Forelimb muscle (tissue), 1 donor: ENCODE measurements around the gene SOX2. TPM values are rescaled to one million over a fixed set of nuclear protein-coding genes. Genes with fewer than 3 reads are reported as not detected.

Experiments used
- DNase-seq: peaks from one replicate; pipeline ENCODE4 v3.0.0-alpha.2; 2013; ENCODE audit warnings: low read depth
- polyA plus RNA-seq: library from polyadenylated mRNA; unstranded; fragments of 120-200 nt; gene quantifications from one replicate; pipeline ENCODE4 v1.2.1, GENCODE V29; 2013; ENCODE audit not compliant: insufficient read length

SOX2 gene
- polyA plus RNA-seq, 1 donor, result 0.10 TPM

DNA sequence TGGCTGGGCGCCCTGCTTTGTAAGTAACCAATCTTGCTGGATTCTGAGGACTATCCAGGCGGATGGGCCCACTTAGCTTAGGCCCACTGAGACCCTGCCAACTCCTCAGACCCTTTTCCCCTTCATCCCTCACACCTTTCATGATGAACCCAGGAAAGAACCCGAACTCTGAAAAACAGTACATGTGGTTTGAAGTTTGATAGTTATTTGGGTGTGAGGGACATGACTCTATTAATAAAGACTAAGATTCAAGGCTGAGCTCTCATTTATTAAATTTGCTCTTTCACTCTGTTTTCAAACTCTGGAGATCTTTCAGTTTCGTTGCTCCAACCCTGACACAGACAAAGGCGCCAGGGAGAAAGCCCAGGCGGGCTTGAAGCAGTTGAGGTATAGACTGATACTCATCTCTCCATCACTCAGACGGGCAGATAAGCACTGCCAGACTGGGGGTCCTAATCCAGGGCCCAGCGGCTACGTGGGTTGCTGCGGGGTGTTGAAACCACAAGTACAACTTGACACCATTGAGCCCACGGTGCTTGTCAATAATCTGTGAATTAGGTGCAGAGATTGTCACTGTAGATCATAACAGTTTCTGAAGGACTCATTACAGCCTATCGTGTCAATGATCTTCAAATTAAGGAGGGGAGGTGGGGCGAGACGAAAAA lies 7.2 kb upstream of the SOX2 start:
- no peak for DNase-seq

DNA sequence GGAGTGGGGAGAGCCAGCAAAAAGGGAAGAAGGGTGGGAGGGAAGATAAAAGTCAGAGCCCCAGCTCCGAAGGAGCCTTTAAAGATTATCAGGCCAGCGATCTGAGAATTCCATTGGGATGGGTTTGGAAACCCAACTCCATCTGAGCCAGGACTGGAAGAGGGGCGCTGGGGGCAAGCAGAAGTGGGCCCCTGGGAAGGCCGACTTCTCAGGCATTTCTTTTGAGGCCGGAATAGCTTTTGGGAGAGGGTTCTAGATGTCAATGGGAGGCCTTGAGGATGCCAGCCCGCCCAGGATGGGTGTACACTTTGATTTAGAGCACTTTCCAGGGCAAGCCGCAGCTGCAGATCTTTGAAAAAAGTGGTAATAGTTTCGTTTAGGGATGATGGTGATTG lies 6.6 kb upstream of the SOX2 start:
- DNase-seq, result no peak

DNA sequence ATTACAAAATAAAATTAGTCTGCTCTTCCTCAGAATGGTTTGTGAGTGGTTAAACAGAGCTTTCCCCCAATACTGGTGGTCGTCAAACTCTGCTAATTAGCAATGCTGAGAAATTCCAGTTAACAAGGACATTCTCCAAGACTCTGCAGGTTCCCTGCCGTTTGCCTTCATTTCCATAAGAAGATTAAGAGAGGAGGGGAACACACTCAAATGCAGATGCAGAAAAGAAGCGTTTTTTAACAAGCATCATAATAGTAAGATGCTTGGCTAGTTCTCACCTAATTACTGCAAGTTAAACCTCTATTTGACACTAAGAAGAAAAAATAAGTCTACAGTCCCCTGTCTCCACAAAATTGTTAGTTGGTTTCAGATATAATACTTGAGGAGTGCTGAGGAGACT lies 3.7 kb upstream of the SOX2 start:
- DNase-seq, result no peak

DNA sequence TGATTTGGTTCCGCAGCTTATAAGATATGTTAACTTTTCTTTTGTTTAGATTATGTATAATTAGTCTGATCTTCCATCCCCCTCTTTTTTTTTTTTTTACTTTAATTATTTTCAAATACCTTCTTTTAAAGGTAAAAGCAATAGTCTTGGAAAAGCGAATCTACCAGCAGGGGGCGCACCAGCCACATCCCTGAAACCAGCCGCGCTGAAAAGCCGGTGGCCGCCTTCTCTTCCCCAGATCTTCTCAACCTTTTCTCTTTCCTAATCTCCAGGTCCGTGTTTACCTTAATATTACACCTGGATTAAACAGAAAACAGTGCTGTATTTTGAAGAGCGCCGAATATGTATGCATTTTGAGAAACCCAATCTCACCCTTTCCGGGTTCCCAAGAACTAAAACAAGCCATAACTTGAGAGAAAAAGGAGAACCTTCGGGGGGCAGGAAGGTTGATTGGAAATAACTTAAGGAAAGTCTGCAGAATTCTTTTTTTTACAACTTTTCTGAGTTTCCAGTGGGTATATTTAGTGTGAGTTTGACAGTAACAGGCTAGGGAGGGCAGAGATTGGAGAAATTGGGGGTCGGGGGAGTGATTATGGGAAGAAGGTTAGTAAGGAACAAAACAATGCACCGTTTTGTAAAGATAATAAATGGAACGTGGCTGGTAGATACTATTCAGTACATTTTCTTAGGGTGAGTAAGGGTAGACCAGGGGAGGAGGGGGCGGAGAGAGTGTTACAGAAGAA lies 2.0 kb upstream of the SOX2 start:
- DNase-seq, result no peak

DNA sequence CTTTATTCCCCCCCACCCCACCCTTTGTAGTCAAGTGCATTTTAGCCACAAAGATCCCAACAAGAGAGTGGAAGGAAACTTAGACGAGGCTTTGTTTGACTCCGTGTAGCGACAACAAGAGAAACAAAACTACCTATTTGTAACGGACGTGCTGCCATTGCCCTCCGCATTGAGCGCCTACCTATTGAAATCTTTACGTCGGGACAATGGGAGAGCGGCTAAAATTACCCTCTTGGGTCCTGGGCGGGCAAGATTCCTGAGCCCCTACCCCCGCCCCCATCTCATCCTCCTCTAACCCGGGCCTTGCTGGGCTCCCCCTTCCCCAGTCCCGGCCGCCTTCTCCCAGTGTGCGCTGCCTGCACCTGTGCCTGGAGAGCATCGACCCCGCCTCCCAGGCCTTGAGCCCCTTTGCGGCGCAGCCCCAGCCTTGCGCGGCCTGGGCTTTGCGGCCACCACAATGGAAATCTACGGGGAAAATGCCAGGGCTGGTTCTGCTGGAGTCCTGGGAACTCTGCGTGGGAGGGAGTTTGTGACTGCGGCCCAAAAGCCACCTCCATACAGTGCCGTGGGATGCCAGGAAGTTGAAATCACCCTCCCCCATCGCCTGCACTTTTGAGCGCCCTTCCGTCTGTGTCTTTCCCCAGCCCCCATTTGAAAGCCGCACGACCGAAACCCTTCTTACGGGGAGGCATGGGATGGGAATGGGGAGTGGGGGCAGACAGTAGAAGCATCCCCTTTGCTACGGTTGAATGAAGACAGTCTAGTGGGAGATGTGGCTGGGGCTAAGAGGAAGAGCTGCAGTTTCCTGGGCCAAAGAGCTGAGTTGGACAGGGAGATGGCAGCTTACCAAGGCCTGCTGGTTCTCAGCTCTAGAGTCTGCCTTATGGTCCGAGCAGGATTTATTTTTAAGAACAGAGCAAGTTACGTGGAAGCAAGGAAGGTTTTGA lies 1.1 kb upstream of the SOX2 start:
- DNase-seq, result no peak

DNA sequence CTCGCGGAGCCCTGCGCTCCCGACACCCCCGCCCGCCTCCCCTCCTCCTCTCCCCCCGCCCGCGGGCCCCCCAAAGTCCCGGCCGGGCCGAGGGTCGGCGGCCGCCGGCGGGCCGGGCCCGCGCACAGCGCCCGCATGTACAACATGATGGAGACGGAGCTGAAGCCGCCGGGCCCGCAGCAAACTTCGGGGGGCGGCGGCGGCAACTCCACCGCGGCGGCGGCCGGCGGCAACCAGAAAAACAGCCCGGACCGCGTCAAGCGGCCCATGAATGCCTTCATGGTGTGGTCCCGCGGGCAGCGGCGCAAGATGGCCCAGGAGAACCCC lies 464 bp downstream of the SOX2 start:
- no peak for DNase-seq

DNA sequence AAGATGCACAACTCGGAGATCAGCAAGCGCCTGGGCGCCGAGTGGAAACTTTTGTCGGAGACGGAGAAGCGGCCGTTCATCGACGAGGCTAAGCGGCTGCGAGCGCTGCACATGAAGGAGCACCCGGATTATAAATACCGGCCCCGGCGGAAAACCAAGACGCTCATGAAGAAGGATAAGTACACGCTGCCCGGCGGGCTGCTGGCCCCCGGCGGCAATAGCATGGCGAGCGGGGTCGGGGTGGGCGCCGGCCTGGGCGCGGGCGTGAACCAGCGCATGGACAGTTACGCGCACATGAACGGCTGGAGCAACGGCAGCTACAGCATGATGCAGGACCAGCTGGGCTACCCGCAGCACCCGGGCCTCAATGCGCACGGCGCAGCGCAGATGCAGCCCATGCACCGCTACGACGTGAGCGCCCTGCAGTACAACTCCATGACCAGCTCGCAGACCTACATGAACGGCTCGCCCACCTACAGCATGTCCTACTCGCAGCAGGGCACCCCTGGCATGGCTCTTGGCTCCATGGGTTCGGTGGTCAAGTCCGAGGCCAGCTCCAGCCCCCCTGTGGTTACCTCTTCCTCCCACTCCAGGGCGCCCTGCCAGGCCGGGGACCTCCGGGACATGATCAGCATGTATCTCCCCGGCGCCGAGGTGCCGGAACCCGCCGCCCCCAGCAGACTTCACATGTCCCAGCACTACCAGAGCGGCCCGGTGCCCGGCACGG lies 991 bp downstream of the SOX2 start:
- DNase-seq, result no peak

DNA sequence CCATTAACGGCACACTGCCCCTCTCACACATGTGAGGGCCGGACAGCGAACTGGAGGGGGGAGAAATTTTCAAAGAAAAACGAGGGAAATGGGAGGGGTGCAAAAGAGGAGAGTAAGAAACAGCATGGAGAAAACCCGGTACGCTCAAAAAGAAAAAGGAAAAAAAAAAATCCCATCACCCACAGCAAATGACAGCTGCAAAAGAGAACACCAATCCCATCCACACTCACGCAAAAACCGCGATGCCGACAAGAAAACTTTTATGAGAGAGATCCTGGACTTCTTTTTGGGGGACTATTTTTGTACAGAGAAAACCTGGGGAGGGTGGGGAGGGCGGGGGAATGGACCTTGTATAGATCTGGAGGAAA lies 1.5 kb downstream of the SOX2 start:
- no peak for DNase-seq

DNA sequence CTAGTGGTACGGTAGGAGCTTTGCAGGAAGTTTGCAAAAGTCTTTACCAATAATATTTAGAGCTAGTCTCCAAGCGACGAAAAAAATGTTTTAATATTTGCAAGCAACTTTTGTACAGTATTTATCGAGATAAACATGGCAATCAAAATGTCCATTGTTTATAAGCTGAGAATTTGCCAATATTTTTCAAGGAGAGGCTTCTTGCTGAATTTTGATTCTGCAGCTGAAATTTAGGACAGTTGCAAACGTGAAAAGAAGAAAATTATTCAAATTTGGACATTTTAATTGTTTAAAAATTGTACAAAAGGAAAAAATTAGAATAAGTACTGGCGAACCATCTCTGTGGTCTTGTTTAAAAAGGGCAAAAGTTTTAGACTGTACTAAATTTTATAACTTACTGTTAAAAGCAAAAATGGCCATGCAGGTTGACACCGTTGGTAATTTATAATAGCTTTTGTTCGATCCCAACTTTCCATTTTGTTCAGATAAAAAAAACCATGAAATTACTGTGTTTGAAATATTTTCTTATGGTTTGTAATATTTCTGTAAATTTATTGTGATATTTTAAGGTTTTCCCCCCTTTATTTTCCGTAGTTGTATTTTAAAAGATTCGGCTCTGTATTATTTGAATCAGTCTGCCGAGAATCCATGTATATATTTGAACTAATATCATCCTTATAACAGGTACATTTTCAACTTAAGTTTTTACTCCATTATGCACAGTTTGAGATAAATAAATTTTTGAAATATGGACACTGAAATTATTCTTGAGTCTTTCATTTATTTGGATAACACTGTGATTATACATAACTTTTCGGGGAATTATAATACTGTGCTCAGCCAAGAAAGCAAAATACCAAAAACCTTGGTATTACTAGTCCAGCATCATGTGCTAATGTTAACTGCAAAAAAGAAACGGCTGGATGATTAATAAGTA lies 2.2 kb downstream of the SOX2 start:
- DNase-seq, result no peak

DNA sequence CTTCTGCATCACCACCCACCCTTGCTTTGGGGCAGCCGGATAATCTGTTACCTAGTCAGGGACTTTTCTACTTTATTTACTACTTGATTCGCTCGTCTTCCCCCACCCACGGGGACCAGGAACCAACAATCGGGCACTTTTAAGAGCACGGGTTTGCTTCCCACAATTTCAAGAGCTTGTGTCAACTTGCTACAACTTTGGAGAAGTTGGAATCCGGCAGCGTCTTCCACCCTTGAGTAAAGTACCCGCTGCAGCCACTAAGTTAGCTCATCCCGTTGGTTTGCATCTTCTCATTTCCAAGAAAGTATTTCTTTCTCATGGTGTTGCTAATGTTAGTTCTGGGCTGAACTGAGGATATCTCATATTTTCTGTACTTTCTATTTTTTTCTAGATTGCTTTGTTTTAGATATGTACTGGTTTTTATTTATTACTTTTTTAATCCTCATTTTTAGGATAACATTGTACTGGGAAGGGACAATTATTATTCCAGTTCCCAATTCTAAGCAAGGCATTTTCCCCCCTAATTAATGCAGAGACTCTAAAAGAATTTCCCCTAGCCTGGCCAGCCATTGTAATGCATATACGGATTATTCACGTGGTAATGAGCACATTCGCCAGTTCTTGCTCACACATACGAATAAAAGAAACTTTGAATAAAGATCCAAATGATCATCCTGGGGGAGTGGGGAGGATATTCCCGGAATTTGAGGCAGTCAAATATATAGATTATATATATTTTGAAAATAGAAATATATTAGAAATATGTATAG lies 4.0 kb downstream of the SOX2 start:
- no peak for DNase-seq

DNA sequence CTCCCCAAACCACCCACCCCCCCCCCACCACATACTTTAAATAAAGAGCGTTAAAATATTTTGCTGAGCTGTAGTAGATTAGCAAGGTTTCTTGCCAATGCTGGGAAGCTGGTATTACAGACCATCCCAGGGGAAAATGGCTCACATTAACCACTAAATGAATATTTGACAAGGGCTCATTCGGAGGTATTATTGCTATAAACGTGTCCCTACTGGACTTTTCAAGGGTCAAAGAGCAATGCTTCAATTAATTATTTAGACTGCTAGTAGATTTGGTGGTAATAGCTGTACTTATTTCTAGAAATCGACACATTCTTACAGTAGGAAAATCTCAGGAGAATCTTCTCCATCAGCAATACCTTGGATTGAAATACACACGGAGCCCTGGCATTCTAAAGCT lies 5.2 kb downstream of the SOX2 start:
- DNase-seq, result no peak

DNA sequence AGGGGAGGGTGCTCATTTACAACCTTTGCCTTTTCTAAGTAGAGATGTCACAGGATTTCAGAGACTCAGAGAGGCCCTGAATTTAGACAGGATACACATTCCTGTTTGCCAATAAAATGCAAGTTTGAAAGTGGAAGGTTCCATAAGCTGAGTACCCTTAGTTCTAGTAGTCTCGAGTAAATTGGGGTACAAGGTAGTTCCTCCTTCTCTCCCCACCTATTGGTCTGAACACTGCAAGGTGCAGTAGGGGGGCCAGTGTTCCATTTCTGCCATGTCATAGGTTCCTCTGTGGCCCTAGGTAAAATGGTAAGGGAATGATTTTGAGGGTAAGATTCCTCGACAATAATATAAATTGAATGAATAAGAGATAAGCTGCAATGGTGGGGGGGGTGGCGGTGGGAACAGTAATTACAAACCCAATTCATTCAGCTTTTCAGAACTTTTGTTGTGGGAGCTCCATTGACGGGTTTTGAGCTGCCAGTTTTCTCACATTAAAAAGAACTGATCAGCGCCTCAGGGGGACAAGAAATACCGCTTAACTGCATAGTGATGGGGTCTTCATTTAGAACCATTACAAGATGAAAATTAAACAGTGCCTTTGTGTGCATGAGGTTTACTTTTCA lies 5.9 kb downstream of the SOX2 start:
- DNase-seq, result no peak

DNA sequence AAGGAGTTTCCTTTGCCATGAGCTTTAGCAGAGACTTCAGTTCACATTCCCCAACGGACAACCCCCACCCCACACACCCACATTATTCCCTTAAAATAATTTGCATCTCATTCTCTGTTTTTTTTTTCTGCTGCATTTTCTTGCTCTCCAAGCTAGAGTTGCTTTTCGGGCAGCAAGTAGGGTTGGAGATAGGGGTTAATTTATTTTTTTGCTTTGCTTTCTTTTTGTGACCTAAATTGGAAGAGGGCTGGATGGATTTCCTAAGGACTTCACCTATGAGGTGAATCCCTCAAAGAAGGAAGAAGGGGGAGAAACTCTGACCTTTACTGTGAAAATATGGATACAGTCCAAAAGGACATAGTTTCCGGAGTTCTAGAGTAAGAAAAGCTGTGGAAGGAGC lies 6.6 kb downstream of the SOX2 start:
- DNase-seq, result no peak

DNA sequence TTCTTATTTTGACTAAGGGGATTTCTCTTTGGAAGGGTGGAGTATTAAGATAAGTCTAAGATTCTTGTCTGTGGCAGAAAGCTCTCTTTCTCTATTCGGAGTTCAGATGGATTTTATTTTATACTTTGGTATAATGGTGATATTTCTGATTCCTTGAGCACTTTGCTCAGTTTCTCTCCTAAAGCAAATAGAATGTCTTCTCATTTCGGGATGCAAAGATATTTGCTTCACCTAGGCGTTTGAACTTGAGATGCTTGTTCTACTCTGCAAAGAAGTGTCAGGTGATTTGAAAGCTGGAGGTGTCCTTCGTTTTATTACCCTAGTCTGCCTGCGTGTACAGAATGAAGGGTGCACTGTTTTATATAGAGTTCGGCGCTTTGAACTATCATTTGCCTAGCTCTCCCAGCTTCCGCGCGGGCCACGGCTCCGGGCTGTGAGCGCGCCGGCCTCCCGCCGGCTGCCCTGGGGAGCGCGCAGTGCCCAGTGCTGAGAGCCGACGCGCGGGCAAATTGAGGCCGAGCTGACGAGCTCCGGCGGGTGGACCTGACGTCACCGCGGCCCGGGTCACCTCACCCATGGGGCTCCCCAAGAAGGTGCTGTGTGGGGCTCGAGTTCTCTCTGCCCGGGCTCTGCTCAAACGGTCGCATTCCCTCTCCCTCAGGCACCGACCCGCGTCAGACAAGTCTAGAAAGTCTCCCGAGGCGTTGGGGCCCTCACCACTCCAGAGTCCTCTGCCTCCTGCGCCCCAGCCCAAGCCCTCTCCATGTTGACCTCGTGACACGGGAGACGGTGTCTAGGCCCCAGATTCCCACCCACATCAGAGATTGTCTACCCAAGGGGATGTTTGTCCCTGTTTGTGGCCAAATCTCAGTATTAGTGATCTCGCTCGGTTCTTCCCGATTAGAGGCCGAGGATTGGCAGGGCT lies 7.5 kb downstream of the SOX2 start:
- no peak for DNase-seq

DNA sequence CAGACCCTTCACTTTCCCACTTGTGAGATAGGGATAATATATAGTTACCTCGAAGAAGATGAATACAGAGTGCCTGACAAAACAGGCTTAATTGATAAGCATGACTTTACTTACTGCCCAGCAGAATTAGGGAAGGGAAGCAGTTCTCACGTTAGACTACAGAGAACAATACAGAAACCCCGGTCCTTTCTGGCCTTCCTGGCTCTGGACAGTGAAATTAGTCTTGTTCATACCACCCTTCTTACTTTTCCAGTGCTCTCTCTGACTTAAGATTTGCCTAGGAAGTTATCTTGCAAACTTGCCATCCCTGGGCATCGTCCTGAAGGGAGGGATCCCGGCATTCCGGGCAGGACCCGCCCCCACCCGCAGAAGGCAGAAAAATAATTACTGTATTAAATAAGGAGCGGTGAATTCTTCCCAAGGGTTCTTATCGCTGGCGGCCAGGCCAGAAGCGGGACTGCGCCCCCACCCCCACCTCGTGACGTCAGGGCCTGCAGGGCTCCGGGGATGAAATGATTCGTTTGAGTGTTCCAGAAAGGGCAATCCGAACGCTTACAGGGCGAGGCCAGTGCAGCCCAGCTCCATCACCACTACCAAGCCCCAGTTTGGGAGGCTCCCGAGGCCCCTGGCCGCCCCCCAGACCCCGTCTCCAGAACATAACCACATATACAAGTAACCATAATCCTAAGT lies 8.4 kb downstream of the SOX2 start:
- DNase-seq, result no peak

DNA sequence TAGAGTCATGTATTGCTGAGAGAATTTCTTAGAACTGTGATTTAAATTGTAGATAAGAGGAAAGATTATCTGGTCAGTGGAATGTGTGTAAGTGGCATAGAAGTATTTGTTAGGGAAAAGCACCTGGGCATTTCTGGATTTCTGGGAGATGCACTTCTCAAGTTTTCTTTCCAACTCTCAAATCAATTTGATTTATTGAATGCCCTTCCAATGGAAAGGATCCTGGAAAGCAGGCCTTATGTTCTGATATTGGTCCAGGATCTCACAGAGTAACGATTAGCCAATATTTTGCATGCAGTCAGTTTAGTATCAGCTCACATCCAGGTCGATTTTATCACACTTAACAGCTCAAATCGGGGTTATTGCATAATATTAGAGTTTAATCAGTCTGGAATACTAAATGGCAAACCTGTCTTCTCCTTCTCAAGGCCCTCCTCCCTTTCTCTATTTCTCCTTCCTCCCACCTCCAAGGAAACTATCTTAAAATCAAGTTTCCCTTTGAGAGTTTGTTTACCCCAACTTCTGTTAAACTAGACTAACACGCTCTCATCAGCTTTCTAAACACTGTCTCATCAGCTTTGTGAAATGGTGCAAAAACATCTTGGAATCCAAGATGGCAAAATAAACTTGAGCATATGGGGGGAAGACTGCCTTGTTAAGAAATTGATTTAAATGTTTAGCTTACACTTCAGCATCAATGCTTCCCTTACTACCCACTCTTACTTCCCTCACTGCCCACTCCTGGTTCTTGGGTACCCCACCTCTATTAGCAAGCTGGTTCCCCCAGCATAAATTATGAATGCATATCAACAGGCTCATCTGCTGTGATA lies 9.5 kb downstream of the SOX2 start:
- DNase-seq, result no peak

DNA sequence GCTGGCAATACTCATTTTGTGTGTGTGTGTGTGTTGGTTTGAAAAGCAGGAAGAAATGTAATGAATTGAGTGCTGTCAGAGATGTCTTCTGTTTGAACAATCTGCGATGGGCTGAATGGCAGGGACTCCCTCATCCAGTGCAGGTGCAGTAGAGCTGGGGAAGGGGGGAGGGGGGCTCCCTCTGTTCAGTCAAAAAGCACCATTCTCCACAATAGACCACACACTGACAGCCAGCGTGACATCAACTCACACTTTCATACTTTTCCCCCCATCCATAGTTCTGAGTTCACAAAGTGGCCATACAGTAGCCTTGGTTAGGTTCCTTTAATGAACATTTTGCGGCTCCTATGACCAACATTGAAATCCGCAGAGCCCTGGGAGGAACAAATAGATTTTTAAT lies 10.4 kb downstream of the SOX2 start:
- no peak for DNase-seq
